HepG2 (cell line): ENCODE measurements around the gene PSMD2. TPM values are rescaled to one million over a fixed set of nuclear protein-coding genes. Genes with fewer than 3 reads are reported as not detected.

Source experiments
- ATAC-seq: fragments of 200-7000 bp; cut with Tn5 transposase; 3 replicates; pipeline ENCODE4 v1.9.1; 2020; ENCODE audit warnings: mild to moderate bottlenecking, moderate library complexity
- BruUV-seq: library from RNA; stranded (reverse); fragments of 400-500 nt; replicated peaks from 2 replicates; lab custom pipeline; 2021; lab: Mats Ljungman, UMichigan
- CTCF ChIA-PET: fragments of 300-600 bp; formaldehyde crosslinking; extraction: SDS; loops from one replicate; lab custom pipeline; 2021; ENCODE audit warnings: low total read pairs, inconsistent platforms, low intra/inter-chr PET ratio; lab: Yijun Ruan, JAX
- POLR2A ChIA-PET: fragments of 350-600 bp; sonication (Branson Sonifier 250); formaldehyde crosslinking; loops from one replicate; lab custom pipeline; 2020; ENCODE audit warnings: antibody characterized with exemption, inconsistent platforms; lab: Yijun Ruan, JAX
- DNase-seq: peaks from one replicate; pipeline ENCODE4 v3.0.0-alpha.2; 2015; ENCODE audit warnings: low spot score
- FAIRE-seq: peaks from 3 replicates; lab custom pipeline; 2011; peaks lifted over from hg19 to GRCh38; lab: Jason Lieb, UNC
- H2AFZ ChIP-seq: one replicate; pipeline ENCODE4 v1.6.1; 2011; ENCODE audit warnings: low read length, inconsistent platforms
- H3K27ac ChIP-seq: fragments of 300-600 bp; 3 replicates; pipeline ENCODE4 v1.8.0; 2011; ENCODE audit warnings: mixed run types, mild to moderate bottlenecking, mixed read lengths, low read length, inconsistent platforms; ENCODE audit not compliant: insufficient read depth; ENCODE audit errors: extremely low read length
- H3K27me3 ChIP-seq, 2 experiments: fragments of 200-600 bp in 1 of 2; 2 replicates in 1 of 2; 3 replicates in 1 of 2; pipeline versions ENCODE4 v1.6.0 to v1.8.0; 2011; ENCODE audit warnings: low read length in 2 of 2, mild to moderate bottlenecking in 2 of 2, moderate library complexity in 2 of 2, inconsistent platforms in 1 of 2; ENCODE audit not compliant: insufficient read depth in 2 of 2, control insufficient read depth in 1 of 2
- H3K36me3 ChIP-seq, 2 experiments: fragments of 200-600 bp in 1 of 2; replicated peaks in 1 of 2; 2 replicates in 1 of 2; 3 replicates in 1 of 2; pipeline versions ENCODE4 v1.5.1 to v1.8.0; 2011; ENCODE audit warnings: low read length in 2 of 2, inconsistent platforms in 1 of 2; ENCODE audit not compliant: insufficient read depth in 2 of 2, control insufficient read depth in 1 of 2
- H3K4me1 ChIP-seq: 2 replicates; pipeline ENCODE4 v1.5.1; 2012; ENCODE audit warnings: low read length, inconsistent platforms; ENCODE audit not compliant: insufficient read depth
- H3K4me2 ChIP-seq: 2 replicates; pipeline ENCODE4 v1.6.0; 2011; ENCODE audit warnings: low read depth, low read length, inconsistent platforms
- H3K4me3 ChIP-seq, 3 experiments: fragments of 200-600 bp in 1 of 3; sonication (generic), shearing (Covaris generic) in 1 of 3; replicated peaks in 1 of 3; 2 replicates each; pipeline ENCODE4 v1.5.1; 2011 to 2016; ENCODE audit warnings: low read length in 3 of 3, inconsistent platforms in 2 of 3, low read depth in 2 of 3, mild to moderate bottlenecking in 2 of 3, control low read depth in 1 of 3, mixed read lengths in 1 of 3; ENCODE audit not compliant: insufficient read depth in 1 of 3
- H3K79me2 ChIP-seq: one replicate; pipeline ENCODE4 v1.6.1; 2011; ENCODE audit warnings: low read length, inconsistent platforms; ENCODE audit not compliant: insufficient read depth
- H3K9ac ChIP-seq: 2 replicates; pipeline ENCODE4 v1.6.0; 2011; ENCODE audit warnings: mild to moderate bottlenecking, low read depth, low read length, inconsistent platforms; ENCODE audit not compliant: insufficient read depth
- H3K9me3 ChIP-seq: 2 replicates; pipeline ENCODE4 v1.5.1; 2012; ENCODE audit warnings: mild to moderate bottlenecking, low read length
- H4K20me1 ChIP-seq: 2 replicates; pipeline ENCODE4 v1.6.0; 2011; ENCODE audit warnings: inconsistent platforms, mild to moderate bottlenecking, low read length, moderate library complexity; ENCODE audit not compliant: insufficient read depth
- FOSL2 ChIP-seq: sonication (generic); formaldehyde crosslinking; IDR thresholded peaks from 2 replicates; pipeline ENCODE4 v1.4.0; 2020; ENCODE audit warnings: missing genetic modification reagents
- NONO ChIP-seq, 2 experiments: fragments of 450-650 bp in 1 of 2; sonication (generic) in 1 of 2; formaldehyde crosslinking in 1 of 2; IDR thresholded peaks in 1 of 2; conservative IDR thresholded peaks in 1 of 2; 2 replicates each; pipeline versions ENCODE4 v1.6.1 to v1.8.0; 2017 to 2022; ENCODE audit warnings: mild to moderate bottlenecking in 1 of 2, missing genetic modification reagents in 1 of 2, moderate library complexity in 1 of 2
- SIX1 ChIP-seq: sonication (generic); formaldehyde crosslinking; IDR thresholded peaks from 2 replicates; pipeline ENCODE4 v1.4.0; 2020; ENCODE audit warnings: missing genetic modification reagents, borderline replicate concordance
- SNRNP70 ChIP-seq: fragments of 200-400 bp; formaldehyde crosslinking; IDR thresholded peaks from 2 replicates; pipeline ENCODE4 v1.6.1; 2017; ENCODE audit warnings: mild to moderate bottlenecking, low read depth, low read length, moderate library complexity
- ZNF235 ChIP-seq: sonication (generic); formaldehyde crosslinking; IDR thresholded peaks from 2 replicates; pipeline ENCODE4 v1.8.1; 2023; ENCODE audit warnings: mild to moderate bottlenecking, missing genetic modification reagents, borderline replicate concordance
- ZNF652 ChIP-seq: IDR thresholded peaks from 2 replicates; pipeline ENCODE4 v1.6.1; 2016; ENCODE audit warnings: low read depth, borderline replicate concordance
- WGBS: methylation state at CpG from one replicate; pipeline ENCODE4 v1.1.6; 2017; ENCODE audit warnings: low lambda C conversion rate; 5-methylcytosine and 5-hydroxymethylcytosine counted together
- in situ Hi-C: cut with HindIII; loops from 2 replicates; pipeline ENCODE4 v1.10.0; 2017; ENCODE audit warnings: low pct_unique_long_range_greater_than_20kb; ENCODE audit not compliant: extremely low pct_ligation_motif_present
- intact Hi-C: fragments of 100-400 bp; cut with micrococcal nuclease; formaldehyde crosslinking; loops from one replicate; pipeline ENCODE4 v1.10.0; 2022; ENCODE audit not compliant: unreplicated experiment
- polyA plus RNA-seq, 8 experiments: library from polyadenylated mRNA; depleted of rRNA in 3 of 8; stranded (reverse) in 7 of 8; unstranded in 1 of 8; fragments of >200 nt; fragmentation: Illumina TruSeq in 4 of 8; extraction: Trizol in 4 of 8; gene quantifications; 2 replicates each; pipeline versions ENCODE4 v1.2.1 to v1.2.3, GENCODE V29; 2011 to 2016; ENCODE audit warnings: low read depth in 4 of 8, missing spikeins in 1 of 8, mixed read lengths in 1 of 8; ENCODE audit not compliant: insufficient read depth in 1 of 8
- total RNA-seq, 5 experiments: library from RNA; depleted of rRNA; stranded (reverse); fragments of >200 nt; fragmentation: Illumina TruSeq; extraction: Trizol; gene quantifications; 2 replicates each; pipeline ENCODE4 v1.2.3, GENCODE V29; 2016; ENCODE audit warnings: low read depth in 1 of 5
- TF ChIP-seq, protein P1 (sequence below): sonication (generic); formaldehyde crosslinking; IDR thresholded peaks from 2 replicates; pipeline ENCODE4 v1.5.0; 2020; ENCODE audit warnings: mild to moderate bottlenecking, missing genetic modification reagents, moderate library complexity

The PSMD2 gene
- total and polyA plus RNA-seq, 2 of the 13 experiments (the other 11 are each of a cell fraction or from before 2014, with no cell fraction given) = 125 to 200 TPM

- intact Hi-C loops = no loop called here
- Histone ChIP-seq H4K20me1 (no peaks in the 10 kb centered on the region), H3K36me3 (peaks cover 19 to 48% of the 10 kb centered on the region in 2 experiments; a peak in 4 of 5 replicates), H3K9me3 (no peaks in the 10 kb centered on the region), H3K4me3 (peak overlapping the region; percentile 96 to 99 (median 98)), H3K9ac (peak overlapping the region; percentile 87), H2AFZ (no peak overlapping the region), H3K27ac (peak overlapping the region; percentile 50), H3K79me2 (peaks cover 25% of the 10 kb centered on the region), H3K4me2 (peak overlapping the region; percentile 86), H3K4me1 (peaks cover 38% of the 10 kb centered on the region), H3K27me3 (no peaks in the 10 kb centered on the region; a peak in 1 of 5 replicates)
- WGBS = 50% methylated on average over 3 of the region's 3 CpGs
- TF ChIP-seq SNRNP70 (no peak), NONO (IDR thresholded peaks at IDR 0.05) (no peak), NONO (CRISPR knock-in tag; conservative IDR thresholded peaks at IDR 0.05) (no peak), ZNF235 (CRISPR knock-in tag) (no peak), FOSL2 (CRISPR knock-in tag) (peak; percentile 45)
- FAIRE-seq (peak; percentile 36), DNase-seq (no peak), ATAC-seq (no peak)
- ChIA-PET POLR2A (no interaction called here), CTCF (no interaction called here)
- in situ Hi-C loops = no loop called here
- no TSS peak for BruUV-seq
Observed at GRCh38 chr3:184300378-184300720, 1.3 kb downstream of the PSMD2 start.

GRCh38 chr3:184305577-184305976 is 6.5 kb downstream of the PSMD2 start:
- ATAC-seq = peak; percentile 69
- POLR2A ChIA-PET = no interaction called here
- H4K20me1 ChIP-seq = no peaks in the 10 kb centered on the region
- FAIRE-seq = peak; percentile 47
- no peak overlapping the region for H3K9ac ChIP-seq
- no peak overlapping the region for H3K27ac ChIP-seq
- intact Hi-C loops = no loop called here
- 86% methylated on average over 1 of the region's 1 CpG for WGBS
- no peak overlapping the region for H2AFZ ChIP-seq
- no peak overlapping the region for H3K4me3 ChIP-seq
- H3K4me1 ChIP-seq = peaks cover 13% of the 10 kb centered on the region
- in situ Hi-C loops = no loop called here
- peaks cover 32 to 82% of the 10 kb centered on the region in 2 experiments for H3K36me3 ChIP-seq
- CTCF ChIA-PET = no interaction called here
- no peak overlapping the region for H3K4me2 ChIP-seq
- TF ChIP-seq SIX1 (CRISPR knock-in tag) = no peak
- TF ChIP-seq, protein P1, sequence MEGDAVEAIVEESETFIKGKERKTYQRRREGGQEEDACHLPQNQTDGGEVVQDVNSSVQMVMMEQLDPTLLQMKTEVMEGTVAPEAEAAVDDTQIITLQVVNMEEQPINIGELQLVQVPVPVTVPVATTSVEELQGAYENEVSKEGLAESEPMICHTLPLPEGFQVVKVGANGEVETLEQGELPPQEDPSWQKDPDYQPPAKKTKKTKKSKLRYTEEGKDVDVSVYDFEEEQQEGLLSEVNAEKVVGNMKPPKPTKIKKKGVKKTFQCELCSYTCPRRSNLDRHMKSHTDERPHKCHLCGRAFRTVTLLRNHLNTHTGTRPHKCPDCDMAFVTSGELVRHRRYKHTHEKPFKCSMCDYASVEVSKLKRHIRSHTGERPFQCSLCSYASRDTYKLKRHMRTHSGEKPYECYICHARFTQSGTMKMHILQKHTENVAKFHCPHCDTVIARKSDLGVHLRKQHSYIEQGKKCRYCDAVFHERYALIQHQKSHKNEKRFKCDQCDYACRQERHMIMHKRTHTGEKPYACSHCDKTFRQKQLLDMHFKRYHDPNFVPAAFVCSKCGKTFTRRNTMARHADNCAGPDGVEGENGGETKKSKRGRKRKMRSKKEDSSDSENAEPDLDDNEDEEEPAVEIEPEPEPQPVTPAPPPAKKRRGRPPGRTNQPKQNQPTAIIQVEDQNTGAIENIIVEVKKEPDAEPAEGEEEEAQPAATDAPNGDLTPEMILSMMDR (CRISPR knock-in tag) = peak; percentile 37; the same call in 1 of the 2 replicates
- peak; percentile 68 for TF ChIP-seq ZNF652 (CRISPR knock-in tag)
- BruUV-seq = no TSS peak
- H3K27me3 ChIP-seq = no peaks in the 10 kb centered on the region; a peak in 1 of 5 replicates
- DNase-seq = no peak
- no peaks in the 10 kb centered on the region for H3K9me3 ChIP-seq
- peaks cover 10% of the 10 kb centered on the region for H3K79me2 ChIP-seq
